Fibroblast of the aortic adventitia (primary cell): ENCODE measurements around the gene SGCA. TPM values are rescaled to one million over a fixed set of nuclear protein-coding genes. Genes with fewer than 3 reads are reported as not detected.

Experiments
- DNase-seq: peaks from one replicate; pipeline ENCODE4 v3.0.0-alpha.2; 2010; ENCODE audit warnings: low read depth
- H3K4me3 ChIP-seq: 2 replicates; pipeline ENCODE4 v1.5.1; 2011; ENCODE audit warnings: low read depth, mild to moderate bottlenecking, control low read depth, low read length, moderate library complexity
- total RNA-seq: library from RNA; depleted of rRNA; stranded (reverse); fragments of >200 nt; gene quantifications from 2 replicates; pipeline ENCODE4 v1.2.3, GENCODE V29; 2012; ENCODE audit warnings: low replicate concordance
- TF ChIP-seq, protein P1 (sequence below): IDR thresholded peaks from 2 replicates; pipeline ENCODE4 v1.5.1; 2011; ENCODE audit warnings: mild to moderate bottlenecking, low read length, control low read depth, inconsistent platforms; ENCODE audit not compliant: insufficient read depth

The SGCA gene
- total RNA-seq, 1 donor, result 0.90 TPM

DNA sequence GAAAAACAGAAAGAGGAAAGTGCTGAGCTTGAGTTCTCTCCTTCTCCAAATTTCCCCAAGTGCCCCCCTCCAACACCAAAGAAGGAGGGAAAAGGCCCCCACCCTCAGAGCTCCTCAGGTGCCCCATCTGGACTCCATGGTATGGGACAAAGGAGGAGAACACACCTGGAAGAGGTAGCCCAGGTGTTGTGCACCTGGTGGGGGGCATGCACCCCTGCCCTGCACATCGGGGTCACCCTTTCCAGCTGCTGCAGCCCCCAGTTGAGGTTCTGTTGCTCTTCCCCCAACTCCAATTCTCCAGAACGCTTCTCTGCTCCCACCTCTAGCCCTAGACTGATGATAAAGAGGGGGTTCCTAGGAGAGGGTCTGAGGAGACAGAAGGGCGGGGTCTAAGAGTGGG lies 38.6 kb downstream of the SGCA start:
- peak overlapping the region; percentile 39 for H3K4me3 ChIP-seq

DNA sequence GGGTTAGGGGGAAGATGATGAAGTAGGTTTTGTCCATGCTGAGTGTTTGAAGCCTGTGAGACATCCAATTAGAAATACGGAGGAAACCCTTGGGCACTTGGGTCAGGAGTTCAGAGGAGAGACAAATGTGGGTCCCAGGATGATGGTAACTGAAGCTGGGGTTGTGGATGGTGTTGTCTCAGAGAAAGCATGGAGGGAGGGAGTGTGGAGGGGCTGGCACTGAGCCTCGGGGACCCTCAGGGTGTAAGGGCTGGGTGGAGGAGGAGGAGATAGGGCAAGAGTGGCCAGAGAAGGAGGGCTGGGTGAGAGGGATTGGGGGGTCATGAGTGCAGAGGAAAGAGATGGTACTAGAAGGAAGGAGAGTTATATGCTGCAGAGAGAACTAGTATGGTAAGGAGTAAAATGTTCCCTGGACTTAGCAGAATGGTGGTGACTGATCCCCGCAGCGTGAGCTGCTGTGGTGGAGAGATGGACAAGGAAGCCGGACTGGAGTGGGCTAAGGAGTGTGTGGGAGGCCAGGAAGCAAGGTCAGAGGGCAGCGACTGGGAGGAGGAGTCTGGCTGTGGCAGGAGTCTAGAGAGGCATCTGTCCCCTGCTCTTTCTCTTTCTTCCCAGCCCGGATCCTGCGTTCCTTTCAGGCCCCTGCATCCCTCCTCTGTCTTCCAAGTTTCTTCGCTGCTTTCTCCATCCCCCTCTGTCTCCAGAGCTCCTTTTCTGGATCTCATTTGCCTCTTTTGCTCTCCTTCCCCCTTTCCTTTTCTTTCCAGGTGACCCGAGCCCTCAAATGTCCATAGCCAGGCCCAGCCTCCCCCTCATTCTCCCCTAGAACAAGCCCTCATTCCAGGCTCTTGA lies 39.5 kb downstream of the SGCA start:
- peak overlapping the region; percentile 33 for H3K4me3 ChIP-seq
- peak; percentile 36 for DNase-seq
- TF ChIP-seq, protein P1, sequence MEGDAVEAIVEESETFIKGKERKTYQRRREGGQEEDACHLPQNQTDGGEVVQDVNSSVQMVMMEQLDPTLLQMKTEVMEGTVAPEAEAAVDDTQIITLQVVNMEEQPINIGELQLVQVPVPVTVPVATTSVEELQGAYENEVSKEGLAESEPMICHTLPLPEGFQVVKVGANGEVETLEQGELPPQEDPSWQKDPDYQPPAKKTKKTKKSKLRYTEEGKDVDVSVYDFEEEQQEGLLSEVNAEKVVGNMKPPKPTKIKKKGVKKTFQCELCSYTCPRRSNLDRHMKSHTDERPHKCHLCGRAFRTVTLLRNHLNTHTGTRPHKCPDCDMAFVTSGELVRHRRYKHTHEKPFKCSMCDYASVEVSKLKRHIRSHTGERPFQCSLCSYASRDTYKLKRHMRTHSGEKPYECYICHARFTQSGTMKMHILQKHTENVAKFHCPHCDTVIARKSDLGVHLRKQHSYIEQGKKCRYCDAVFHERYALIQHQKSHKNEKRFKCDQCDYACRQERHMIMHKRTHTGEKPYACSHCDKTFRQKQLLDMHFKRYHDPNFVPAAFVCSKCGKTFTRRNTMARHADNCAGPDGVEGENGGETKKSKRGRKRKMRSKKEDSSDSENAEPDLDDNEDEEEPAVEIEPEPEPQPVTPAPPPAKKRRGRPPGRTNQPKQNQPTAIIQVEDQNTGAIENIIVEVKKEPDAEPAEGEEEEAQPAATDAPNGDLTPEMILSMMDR, result no peak

More for the DNA sequence above, 38.6 kb downstream of the SGCA start:
- no peak for DNase-seq
- TF ChIP-seq, protein P1, result no peak

DNA sequence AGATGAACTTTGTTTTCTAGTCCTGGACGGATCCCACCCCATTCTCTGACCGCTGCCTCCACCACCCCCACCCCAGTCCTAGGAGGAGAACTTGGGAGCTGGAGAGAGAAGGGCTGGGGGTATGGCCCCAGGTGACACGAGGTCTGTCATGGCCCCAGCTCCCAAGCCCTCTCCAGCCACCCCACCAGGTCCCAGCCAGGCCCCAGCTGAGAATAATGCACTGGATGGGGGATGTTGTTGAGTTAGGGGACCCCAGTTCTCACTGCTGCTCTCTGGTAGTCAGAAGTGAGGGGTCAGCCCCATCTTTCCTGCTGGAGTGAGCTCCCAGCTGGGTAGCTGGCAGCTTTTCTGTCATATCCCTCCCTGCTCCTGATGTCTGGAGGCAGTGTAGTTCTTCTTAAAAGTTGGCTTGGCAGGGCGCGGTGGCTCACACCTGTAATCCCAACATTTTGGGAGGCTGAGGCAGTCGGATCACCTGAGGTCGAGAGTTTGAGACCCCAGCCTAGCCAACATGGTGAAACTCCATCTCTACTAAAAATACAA lies 40.2 kb downstream of the SGCA start:
- no peak overlapping the region for H3K4me3 ChIP-seq
- no peak for DNase-seq
- TF ChIP-seq, protein P1, result no peak

DNA sequence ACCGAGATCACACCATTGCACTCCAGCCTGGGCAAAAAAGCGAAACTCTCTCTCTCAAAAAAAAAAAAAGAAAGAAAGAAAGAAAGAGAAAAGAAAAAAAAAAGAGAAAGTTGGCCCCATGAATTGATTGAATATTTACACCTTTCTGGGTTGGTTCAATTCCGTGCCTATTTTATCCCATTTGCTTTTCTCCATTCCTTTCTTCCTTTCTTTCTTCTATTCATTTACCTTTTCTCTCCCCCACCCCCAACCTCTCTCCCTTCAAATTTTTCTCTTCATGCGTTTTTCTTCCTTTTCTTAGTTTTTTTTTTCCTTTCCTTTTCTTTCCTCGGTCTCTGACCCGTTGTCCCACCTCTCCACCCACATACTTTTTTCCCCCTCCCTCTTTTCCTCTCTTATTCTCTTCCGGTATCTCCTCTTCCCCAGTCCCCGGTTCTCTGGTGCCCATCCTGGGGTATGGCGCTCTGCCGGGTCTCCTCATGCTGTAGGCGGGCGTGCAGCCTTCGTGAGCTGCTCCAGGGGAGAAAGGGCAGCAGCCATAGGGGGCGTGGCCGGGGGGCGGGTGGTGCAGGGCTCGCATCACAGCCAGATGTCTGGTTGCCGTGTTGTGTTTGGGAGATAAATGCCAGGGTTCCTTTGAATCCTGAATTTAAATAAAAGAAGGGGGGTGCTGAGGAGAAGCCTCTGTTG lies 40.9 kb downstream of the SGCA start:
- peak overlapping the region; percentile 44 for H3K4me3 ChIP-seq
- TF ChIP-seq, protein P1, result no peak
- peak; percentile 60 for DNase-seq

DNA sequence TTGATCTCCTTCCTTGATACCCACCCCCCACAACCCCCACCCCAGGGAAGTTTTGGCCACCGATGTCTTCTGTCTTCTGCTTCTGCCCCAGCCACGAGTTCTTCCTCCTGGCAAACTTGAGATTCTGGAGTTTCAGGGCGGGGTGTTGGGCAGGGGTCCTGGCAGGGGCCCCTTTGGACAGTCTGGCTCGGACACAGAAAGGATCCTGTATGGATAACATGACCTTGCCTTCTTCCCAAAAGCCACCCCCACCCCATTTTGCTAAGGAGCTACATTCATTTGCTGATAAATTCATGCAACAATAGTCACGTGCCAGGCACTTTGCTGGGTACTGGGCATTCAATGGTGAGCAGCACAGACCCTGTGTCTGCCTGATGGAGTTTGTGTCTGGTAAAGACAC lies 41.5 kb downstream of the SGCA start:
- no peak for DNase-seq
- H3K4me3 ChIP-seq, result no peak overlapping the region
- TF ChIP-seq, protein P1, result no peak

DNA sequence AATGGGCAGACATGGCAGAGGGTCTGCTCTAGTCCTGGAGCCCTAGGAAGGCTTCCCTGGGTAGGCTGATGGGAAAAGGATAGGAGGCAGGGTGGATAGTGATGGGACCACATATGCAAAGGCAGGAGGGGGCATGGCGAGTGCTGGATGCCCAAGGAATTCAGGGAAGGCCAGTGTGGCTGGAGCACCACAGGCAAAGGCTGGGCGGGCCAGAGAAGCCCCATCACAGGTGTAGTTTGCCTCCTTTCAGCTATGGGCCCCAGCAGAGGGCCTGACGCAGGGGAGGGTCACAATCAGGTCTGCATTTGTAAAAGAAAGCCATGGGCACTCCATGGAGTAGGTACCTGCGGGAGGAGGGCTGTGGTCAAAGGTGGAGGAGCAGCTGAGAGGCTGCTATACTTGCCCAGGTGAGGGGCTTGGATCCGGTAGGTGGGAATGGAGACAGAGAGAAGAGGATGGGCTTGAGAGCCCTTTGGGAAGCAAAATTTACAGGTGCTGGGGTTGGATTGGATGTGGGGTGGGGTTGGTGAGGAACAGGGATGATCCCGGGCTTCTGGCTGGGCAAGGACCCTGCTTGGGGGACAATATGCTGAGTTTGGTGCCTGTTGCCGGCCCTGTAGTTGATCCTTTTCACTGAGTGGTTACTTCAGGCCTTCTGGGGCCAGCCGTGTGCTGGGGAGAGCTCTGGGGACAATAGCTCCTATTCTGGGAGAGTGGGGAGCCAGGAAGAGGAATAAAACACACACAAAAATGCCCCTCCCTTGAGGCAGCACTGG lies 42.2 kb downstream of the SGCA start:
- TF ChIP-seq, protein P1, result no peak
- DNase-seq, result no peak
- no peak overlapping the region for H3K4me3 ChIP-seq
